NOMO-1 (cell line): ENCODE measurements around the gene CAMK1D.
"Not testable (repeated sequence)": the region's sequence is repeated elsewhere in the genome, so short reads cannot be mapped to it uniquely, and the experiment has no call there.

Experiments used
- DNase-seq, 2 experiments: peaks; one replicate each; lab custom pipeline; 2025; ENCODE audit not compliant: unreplicated experiment in 2 of 2; lab: John Stamatoyannopoulos, UW

CAMK1D gene

GRCh38 chr10:12489806-12490205, 140.5 kb downstream of the CAMK1D start:
- no peak for DNase-seq

GRCh38 chr10:12490963-12491362, 141.6 kb downstream of the CAMK1D start:
- DNase-seq: no peak

GRCh38 chr10:12491491-12491890, 142.1 kb downstream of the CAMK1D start:
- DNase-seq: no peak

GRCh38 chr10:12492016-12492415, 142.7 kb downstream of the CAMK1D start:
- DNase-seq: no peak

- DNase-seq: not testable (repeated sequence)
These were observed 147.7 kb downstream of the CAMK1D start for GRCh38 chr10:12497046-12497445.

- DNase-seq: peak in 1 of 2 experiments; percentile 1
These were observed 150.0 kb downstream of the CAMK1D start for GRCh38 chr10:12499076-12499986.

- DNase-seq: peak; percentile 24 to 77
These were observed 151.3 kb downstream of the CAMK1D start for GRCh38 chr10:12500381-12501303.

- no peak for DNase-seq
These were observed 152.0 kb downstream of the CAMK1D start for GRCh38 chr10:12501324-12501723.

- DNase-seq: no peak
These were observed 152.6 kb downstream of the CAMK1D start for GRCh38 chr10:12501841-12502525.

GRCh38 chr10:12502526-12503274, 153.4 kb downstream of the CAMK1D start:
- DNase-seq: no peak

- DNase-seq: no peak
These were observed 154.0 kb downstream of the CAMK1D start for GRCh38 chr10:12503311-12503710.

GRCh38 chr10:12504176-12504575, 154.8 kb downstream of the CAMK1D start:
- DNase-seq: no peak

GRCh38 chr10:12504628-12505027, 155.3 kb downstream of the CAMK1D start:
- no peak for DNase-seq

GRCh38 chr10:12505683-12506082, 156.3 kb downstream of the CAMK1D start:
- DNase-seq: no peak

- DNase-seq: no peak
These were observed 158.0 kb downstream of the CAMK1D start for GRCh38 chr10:12507165-12507850.

GRCh38 chr10:12508165-12508564, 158.8 kb downstream of the CAMK1D start:
- no peak for DNase-seq

- no peak for DNase-seq
These were observed 159.9 kb downstream of the CAMK1D start for GRCh38 chr10:12509016-12509793.

GRCh38 chr10:12509794-12510100, 160.4 kb downstream of the CAMK1D start:
- DNase-seq: no peak

GRCh38 chr10:12510501-12510941, 161.2 kb downstream of the CAMK1D start:
- no peak for DNase-seq
